Suppressor macrophage treated with lipopolysaccharide for 4 hours (primary cell): Measurements from ENCODE around the gene TICRR.
"Not testable (repeated sequence)": the region's sequence is repeated elsewhere in the genome, so short reads cannot be mapped to it uniquely, and the experiment has no call there.

Experiments
- DNase-seq: peaks from one replicate; pipeline ENCODE4 v3.0.0-alpha.2; 2020

TICRR gene

GRCh38 chr15:89566621-89567294 lies 8.5 kb upstream of the TICRR start:
- no peak for DNase-seq

GRCh38 chr15:89569090-89569745 lies 6.1 kb upstream of the TICRR start:
- DNase-seq = no peak

- DNase-seq = no peak
Measured at GRCh38 chr15:89575656-89576416, 567 bp downstream of the TICRR start.

GRCh38 chr15:89576417-89576773 lies 1.1 kb downstream of the TICRR start:
- no peak for DNase-seq

- no peak for DNase-seq
Measured at GRCh38 chr15:89577776-89578115, 2.5 kb downstream of the TICRR start.

- no peak for DNase-seq
Measured at GRCh38 chr15:89578146-89578545, 2.9 kb downstream of the TICRR start.

- not testable (repeated sequence) for DNase-seq
Measured at GRCh38 chr15:89580747-89581146, 5.5 kb downstream of the TICRR start.

- peak; percentile 39 for DNase-seq
Measured at GRCh38 chr15:89586651-89587050, 11.4 kb downstream of the TICRR start.

- DNase-seq = no peak
Measured at GRCh38 chr15:89587955-89588354, 12.7 kb downstream of the TICRR start.

- no peak for DNase-seq
Measured at GRCh38 chr15:89591834-89592233, 16.6 kb downstream of the TICRR start.

- no peak for DNase-seq
Measured at GRCh38 chr15:89593018-89593417, 17.7 kb downstream of the TICRR start.

GRCh38 chr15:89599021-89599420 lies 23.8 kb downstream of the TICRR start:
- DNase-seq = no peak

- no peak for DNase-seq
Measured at GRCh38 chr15:89611317-89611716, 36.0 kb downstream of the TICRR start.

GRCh38 chr15:89613031-89613430 lies 37.8 kb downstream of the TICRR start:
- no peak for DNase-seq

- peak; percentile 16 for DNase-seq
Measured at GRCh38 chr15:89614164-89614563, 38.9 kb downstream of the TICRR start.

GRCh38 chr15:89615135-89615534 lies 39.9 kb downstream of the TICRR start:
- DNase-seq = no peak

- no peak for DNase-seq
Measured at GRCh38 chr15:89616228-89616627, 41.0 kb downstream of the TICRR start.

- no peak for DNase-seq
Measured at GRCh38 chr15:89621547-89621946, 46.3 kb downstream of the TICRR start.

- no peak for DNase-seq
Measured at GRCh38 chr15:89623165-89623564, 47.9 kb downstream of the TICRR start.

GRCh38 chr15:89625716-89626115 lies 50.4 kb downstream of the TICRR start:
- DNase-seq = no peak

- DNase-seq = no peak
Measured at GRCh38 chr15:89627256-89627970, 52.1 kb downstream of the TICRR start.

- no peak for DNase-seq
Measured at GRCh38 chr15:89628301-89628700, 53.0 kb downstream of the TICRR start.
